RKO (cell line): ENCODE results near the gene ADA.
"Not testable (repeated sequence)": the region's sequence is repeated elsewhere in the genome, so short reads cannot be mapped to it uniquely, and the experiment has no call there.

ENCODE experiments used
- DNase-seq: peaks from one replicate; pipeline ENCODE4 v3.0.0-alpha.2; 2016; ENCODE audit warnings: low spot score

ADA gene

DNA sequence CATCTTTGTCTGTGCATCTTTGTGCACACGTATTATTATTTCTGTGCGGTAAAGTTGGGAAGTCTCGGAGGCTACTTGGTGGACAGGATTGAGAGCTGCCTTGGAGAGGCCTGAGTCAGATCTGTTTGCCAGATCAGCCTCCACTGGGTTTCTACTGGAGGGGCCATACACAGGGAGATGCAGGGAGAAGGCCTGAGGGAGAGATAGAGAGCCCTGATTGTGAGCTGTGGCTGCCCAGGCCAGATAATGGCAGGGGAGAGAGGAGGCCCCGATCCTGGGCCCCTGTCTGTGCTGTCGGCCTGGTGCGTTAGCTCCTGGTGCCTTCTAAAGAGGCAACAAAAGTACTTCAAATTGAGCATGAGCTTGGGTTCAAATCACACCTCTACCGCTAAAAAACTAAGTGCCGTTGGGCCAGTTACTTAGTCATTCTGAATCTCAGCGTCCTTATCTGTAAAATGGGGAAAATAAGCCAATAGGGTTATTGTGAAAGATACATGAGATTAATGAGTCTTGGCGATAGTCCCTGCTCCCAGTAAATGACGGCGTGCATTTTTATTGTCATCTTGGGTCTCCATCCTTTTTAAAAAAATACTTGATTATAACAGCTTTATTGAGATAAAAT, 27.6 kb upstream of the ADA start:
- DNase-seq: no peak

GRCh38 chr20:44678242-44678641, 26.7 kb upstream of the ADA start:
- no peak for DNase-seq

DNA sequence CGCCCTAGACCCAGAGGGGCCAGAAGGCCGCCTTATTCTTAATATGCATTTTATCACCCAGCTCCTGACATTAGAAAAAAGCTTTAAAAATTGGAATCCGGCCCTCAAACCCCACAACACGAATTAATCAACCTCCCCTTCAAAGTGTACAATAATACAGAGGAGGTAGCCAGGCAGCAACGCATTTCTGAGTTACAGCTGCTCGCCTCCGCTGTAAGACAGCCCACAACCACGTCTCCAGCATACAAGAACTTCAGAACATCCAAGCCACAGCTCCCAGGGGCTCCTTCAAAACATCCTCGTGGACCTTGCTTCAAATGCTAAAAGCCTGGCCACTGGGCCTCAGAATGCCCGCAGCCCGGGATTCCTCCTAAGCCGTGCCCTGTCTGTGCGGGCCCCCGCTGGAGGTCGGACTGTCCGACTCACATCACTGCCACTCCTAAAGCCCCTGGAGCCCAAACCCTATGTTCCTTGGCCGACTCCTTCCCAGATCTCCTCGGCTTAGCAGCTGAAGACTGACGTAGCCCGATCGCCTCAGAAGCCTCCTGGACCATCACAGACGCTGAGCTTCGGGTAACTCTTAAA, 20.9 kb upstream of the ADA start:
- not testable (repeated sequence) for DNase-seq

DNA sequence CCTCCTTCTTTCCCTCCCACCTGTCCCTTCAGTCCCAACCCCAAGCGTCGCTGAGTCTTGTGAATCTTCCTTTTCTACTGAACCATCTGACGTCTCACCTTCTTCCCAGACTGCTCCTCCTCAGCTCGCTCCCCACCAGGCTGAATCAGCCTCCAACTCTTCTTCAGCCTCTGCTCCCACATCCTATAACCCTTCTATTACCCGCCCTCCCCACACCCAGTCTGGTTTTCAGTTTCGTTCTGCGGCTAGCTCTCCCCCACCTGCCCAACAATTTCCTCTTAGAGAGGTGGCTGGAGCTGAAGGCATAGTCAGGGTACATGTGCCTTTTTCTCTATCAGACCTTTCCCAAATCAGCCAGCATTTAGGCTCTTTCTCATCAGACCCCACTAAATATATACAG, 20.0 kb upstream of the ADA start:
- DNase-seq: not testable (repeated sequence)

DNA sequence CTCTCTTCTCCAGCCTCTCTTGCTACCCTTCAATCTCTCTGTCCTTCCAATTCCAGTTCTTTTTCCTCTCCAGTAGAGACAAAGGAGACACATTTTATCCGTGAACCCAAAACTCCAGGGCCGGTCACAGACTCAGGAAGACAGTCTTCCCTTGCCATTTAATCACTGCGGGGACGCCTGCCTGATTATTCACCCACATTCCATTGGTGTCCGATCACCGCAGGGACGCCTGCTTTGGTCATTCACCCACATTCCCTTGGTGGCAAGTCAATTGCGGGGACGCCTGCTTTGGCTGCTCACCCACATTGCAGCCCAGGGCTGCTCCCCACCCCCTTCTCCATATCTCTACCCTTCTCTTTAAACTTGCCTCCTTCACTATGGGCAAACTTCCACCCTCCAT, 19.4 kb upstream of the ADA start:
- DNase-seq: peak; percentile 56

GRCh38 chr20:44666066-44666465, 14.6 kb upstream of the ADA start:
- no peak for DNase-seq

GRCh38 chr20:44664131-44664530, 12.6 kb upstream of the ADA start:
- DNase-seq: no peak

- no peak for DNase-seq
Observed at GRCh38 chr20:44662261-44662660, 10.8 kb upstream of the ADA start.

DNA sequence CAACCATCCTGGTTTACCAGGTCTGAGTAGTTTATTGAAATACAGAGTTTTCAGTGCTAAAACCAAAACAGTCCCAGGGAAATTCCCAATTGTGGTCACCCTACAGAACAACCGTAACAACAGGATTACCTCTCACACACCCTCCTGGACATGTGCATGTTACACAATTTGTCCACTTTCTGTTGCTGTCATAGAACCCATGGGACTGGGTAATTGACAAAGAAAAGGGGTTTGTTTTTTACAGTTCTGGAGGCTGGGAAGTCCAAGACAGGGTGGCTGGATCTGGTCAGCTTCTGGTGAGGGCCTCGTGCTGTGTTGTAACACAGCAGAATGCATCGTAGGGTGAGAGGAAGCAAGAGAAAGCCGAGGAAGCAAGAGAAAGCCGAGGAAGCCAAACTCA, 9.1 kb upstream of the ADA start:
- no peak for DNase-seq

DNA sequence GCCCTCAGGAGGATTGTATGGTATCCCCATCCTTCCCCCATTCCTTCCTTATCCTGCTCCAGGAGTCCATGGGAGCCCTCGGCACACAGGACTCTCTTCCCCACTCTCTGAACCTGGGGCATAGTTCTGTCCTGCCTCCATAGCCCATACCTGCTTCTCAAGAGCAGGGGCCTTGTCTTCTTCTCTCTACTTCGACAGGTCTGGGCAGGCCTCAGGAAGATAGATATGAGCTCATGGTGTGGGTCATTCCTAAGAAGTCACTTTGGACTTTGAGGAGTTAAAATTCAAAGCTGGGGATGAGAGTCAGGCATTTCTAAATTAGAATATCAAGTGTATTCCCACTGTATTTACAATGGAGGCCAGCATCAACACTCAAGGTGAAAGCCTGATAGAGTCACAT, 8.4 kb upstream of the ADA start:
- DNase-seq: no peak

DNA sequence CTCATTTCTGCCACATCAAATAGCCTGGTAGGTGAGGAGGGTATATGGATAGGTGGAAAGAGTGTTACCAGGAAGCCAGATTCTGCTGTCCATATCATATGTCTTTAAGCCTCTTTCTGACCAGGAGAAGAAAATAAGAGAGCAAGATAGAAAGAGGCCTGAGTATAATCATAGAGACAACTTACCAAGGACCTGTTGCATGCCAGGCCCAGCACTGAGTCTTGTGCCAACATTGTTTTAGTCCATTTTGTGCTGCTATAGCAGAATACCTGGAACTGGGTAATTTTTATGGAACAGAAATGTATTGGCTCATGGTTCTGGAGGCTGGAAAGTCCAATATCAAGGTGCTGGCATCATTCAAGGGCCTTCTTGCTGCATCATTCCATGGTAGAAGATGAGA, 7.3 kb upstream of the ADA start:
- no peak for DNase-seq

- DNase-seq: no peak
Observed at GRCh38 chr20:44657875-44658274, 6.4 kb upstream of the ADA start.

DNA sequence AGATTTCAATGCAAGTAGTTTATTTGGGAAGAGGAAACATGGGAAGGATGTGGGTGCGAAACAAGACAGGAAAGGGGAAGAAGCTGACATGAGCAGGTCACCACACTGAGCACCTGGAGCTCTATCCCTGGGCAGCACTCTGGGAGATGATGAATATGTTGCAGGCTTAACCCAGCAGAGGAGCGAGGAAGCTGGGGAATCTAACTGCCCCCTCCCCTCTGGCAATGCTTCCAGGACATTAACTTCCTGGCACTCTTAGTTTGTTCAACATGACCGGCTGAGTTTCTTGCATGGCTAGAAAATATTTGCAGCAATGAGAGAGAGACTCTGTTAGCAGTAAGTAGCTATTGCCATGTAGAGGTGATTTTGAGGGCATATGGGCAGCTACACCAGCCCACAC, 4.9 kb upstream of the ADA start:
- no peak for DNase-seq

GRCh38 chr20:44654210-44654609, 2.7 kb upstream of the ADA start:
- DNase-seq: not testable (repeated sequence)

DNA sequence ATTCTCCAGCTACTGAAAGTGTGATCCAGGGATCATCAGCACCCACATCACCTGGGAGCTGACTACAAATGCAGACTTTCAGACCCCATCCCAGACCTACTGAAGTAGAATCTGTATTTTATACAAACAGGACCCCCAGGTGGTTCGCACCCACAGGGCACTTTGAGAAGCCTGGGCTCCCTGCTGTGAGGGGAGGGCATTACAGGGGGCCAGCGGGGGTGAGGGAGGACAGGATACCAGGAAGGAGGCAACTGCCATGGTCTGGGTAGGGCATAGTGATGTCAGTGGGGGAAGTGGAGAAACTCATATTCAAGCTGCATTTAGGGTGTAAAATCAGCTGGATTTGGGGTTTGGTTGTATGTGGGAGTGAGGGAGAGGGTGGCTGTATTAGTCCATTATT, 2.0 kb upstream of the ADA start:
- no peak for DNase-seq

DNA sequence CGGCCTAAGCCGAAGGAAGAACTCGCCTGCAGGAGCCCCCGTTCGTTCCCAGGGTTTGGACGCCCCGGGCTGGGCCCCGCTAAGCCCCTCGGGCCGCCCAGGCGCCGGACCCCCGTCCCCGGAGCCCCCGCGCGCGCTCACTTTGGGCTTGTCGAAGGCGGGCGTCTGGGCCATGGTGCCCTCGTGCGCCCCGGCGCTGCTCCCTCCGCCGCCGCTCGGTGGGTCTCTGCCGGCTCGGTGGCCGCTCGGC, 140 bp downstream of the ADA start:
- DNase-seq: no peak

DNA sequence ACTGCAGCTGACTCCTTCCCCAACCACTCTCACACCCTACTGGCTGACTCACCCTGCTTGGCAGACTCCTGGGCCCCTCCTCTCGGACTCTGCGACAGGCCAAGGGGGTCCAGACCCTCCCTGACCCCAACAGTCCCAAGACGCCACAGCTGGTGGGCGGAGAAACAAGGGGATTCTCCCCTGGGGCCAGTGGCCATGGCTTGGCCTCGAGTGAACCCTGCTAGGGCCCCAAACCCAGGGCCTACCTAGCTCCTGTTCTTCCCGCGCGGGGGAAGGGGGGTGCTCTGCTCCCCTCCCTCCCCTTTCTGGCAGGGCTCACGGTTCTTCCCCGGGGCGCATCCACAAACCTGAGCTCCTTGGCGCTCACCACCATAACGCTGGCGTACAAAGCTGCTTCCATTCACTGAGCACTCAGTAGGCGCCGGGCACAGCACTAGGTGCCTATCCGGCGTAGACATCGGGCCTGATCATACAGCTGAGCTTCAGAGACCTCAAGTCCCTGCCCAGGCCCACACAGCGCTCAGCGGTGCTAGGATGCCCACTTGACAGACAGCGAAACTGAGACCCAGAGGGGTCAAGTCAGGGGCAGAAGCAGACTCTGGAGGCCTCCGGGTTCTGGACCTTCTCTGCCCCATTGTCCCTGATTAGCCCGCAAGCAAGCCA, 597 bp downstream of the ADA start:
- DNase-seq: no peak

GRCh38 chr20:44649976-44650375, 1.5 kb downstream of the ADA start:
- DNase-seq: no peak

DNA sequence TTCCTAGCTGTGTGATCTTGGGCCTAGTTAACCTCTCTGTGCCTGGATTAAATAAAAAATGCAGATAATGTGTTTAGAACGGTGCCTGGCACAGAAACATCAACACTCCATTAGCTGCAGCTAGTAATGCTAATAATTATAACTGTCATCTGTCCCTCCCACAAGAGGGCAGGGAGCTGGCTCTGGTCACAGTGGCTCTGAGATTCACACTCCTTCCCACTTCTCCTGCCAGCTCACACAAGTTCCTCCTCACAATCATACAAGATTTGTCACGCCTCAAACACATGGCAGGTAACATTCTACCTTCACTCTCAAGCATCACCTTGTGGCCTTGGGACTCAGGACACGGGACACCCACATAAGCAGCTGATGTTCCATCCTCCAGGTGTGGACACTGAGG, 2.4 kb downstream of the ADA start:
- DNase-seq: no peak

GRCh38 chr20:44648579-44648978, 2.9 kb downstream of the ADA start:
- DNase-seq: no peak

- DNase-seq: no peak
Observed at GRCh38 chr20:44648068-44648467, 3.4 kb downstream of the ADA start.

- peak; percentile 63 for DNase-seq
Observed at GRCh38 chr20:44646641-44647274, 4.7 kb downstream of the ADA start.

- DNase-seq: no peak
Observed at GRCh38 chr20:44646023-44646640, 5.4 kb downstream of the ADA start.
